ENCODE data around the gene FMN2. TPM values are rescaled to one million over a fixed set of nuclear protein-coding genes. Genes with fewer than 3 reads are reported as not detected.

FMN2 gene
- total RNA-seq, 1 experiment from 2014 or later, result 0.59 TPM

DNA sequence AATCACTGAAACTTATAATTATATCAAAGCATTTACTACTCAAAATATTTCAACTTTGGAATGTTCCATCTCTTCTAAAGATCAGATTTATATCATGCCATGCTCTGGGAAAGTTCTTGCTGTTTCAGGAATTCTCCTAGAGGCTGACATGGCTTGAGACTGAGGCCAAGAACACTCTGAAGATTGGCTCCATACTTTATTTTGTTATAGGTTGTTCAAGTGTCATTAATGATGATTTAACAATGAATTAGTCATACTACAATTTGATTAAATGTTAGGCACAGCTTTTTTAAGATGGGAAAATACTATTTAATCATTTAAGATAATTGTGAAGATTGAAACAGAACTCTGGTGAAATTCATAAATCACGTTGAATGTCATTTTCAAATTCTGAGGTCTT lies 264.9 kb downstream of the FMN2 start:
- WGBS (ENCODE audit: extremely low coverage, insufficient read length, low lambda C conversion rate), result no CpG with 5 or more reads among the region's 1 CpG

More for the DNA sequence above, 264.9 kb downstream of the FMN2 start:
- Mint-ChIP-seq H3K4me1 (peaks cover 5 to 6% of the 10 kb centered on the region in 2 experiments), H3K27me3 (ENCODE audit: low read depth) (peaks cover 1% of the 10 kb centered on the region; the same call in 1 of the 2 replicates), H3K36me3 (ENCODE audit: insufficient read depth in 1 of 3, low read depth in 3 of 3) (no peaks in the 10 kb centered on the region), H3K9me3 (no peaks in the 10 kb centered on the region), H3K4me3 (no peak overlapping the region), H3K27ac (no peak overlapping the region)
- H3K4ac ChIP-seq (ENCODE audit: low read depth, low read length), result no peak overlapping the region
- no peak overlapping the region for H2BK12ac ChIP-seq (ENCODE audit: insufficient read length, low read depth, low read length)
- H2BK15ac ChIP-seq (ENCODE audit: low read depth, low read length), result no peak overlapping the region
- H2AFZ ChIP-seq (ENCODE audit: low read length), result no peak overlapping the region
- no peaks in the 10 kb centered on the region for H3K27me3 ChIP-seq (ENCODE audit: insufficient read depth, low read length)
- no peak overlapping the region for H4K8ac ChIP-seq (replicated peaks; ENCODE audit: insufficient read length, low read depth, low read length)
- no peak overlapping the region for H3K14ac ChIP-seq (ENCODE audit: insufficient read depth, low read length)
- no peak overlapping the region for H3K27ac ChIP-seq (ENCODE audit: insufficient read length, low read depth, low read length)
- H2BK120ac ChIP-seq (ENCODE audit: low read depth, low read length, poor library complexity, severe bottlenecking), result no peak overlapping the region
- no peak overlapping the region for H3K4me2 ChIP-seq (ENCODE audit: insufficient read depth, insufficient read length, low read length)
- no peak overlapping the region for H2AK5ac ChIP-seq (ENCODE audit: insufficient read length, low read length)
- H3K56ac ChIP-seq (ENCODE audit: insufficient read length, low read depth, low read length), result no peak overlapping the region
- TF ChIP-seq, protein P1, sequence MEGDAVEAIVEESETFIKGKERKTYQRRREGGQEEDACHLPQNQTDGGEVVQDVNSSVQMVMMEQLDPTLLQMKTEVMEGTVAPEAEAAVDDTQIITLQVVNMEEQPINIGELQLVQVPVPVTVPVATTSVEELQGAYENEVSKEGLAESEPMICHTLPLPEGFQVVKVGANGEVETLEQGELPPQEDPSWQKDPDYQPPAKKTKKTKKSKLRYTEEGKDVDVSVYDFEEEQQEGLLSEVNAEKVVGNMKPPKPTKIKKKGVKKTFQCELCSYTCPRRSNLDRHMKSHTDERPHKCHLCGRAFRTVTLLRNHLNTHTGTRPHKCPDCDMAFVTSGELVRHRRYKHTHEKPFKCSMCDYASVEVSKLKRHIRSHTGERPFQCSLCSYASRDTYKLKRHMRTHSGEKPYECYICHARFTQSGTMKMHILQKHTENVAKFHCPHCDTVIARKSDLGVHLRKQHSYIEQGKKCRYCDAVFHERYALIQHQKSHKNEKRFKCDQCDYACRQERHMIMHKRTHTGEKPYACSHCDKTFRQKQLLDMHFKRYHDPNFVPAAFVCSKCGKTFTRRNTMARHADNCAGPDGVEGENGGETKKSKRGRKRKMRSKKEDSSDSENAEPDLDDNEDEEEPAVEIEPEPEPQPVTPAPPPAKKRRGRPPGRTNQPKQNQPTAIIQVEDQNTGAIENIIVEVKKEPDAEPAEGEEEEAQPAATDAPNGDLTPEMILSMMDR (conservative IDR thresholded peaks at IDR 0.05), result no peak
- no peak overlapping the region for H2BK5ac ChIP-seq (ENCODE audit: insufficient read length, low read length)
- no peaks in the 10 kb centered on the region for H3K79me1 ChIP-seq (ENCODE audit: insufficient read depth, low read depth, low read length, poor library complexity, severe bottlenecking)
- DNase-seq, result no peak
- no peak overlapping the region for H3K18ac ChIP-seq (ENCODE audit: insufficient read length, low read depth, low read length)
- H3K23ac ChIP-seq (ENCODE audit: insufficient read length, low read depth, low read length), result no peak overlapping the region
- no peaks in the 10 kb centered on the region for H4K20me1 ChIP-seq (ENCODE audit: control insufficient read depth, insufficient read depth, insufficient read length)
- no peak overlapping the region for H4K91ac ChIP-seq (ENCODE audit: insufficient read length, low read depth, low read length)
- no peaks in the 10 kb centered on the region for H3K79me2 ChIP-seq (ENCODE audit: insufficient read depth, low read length)
- no peaks in the 10 kb centered on the region for H3K9me3 ChIP-seq (ENCODE audit: control insufficient read depth, low read depth, low read length)
- no peak overlapping the region for H3T11ph ChIP-seq (ENCODE audit: low read length)
- H2BK20ac ChIP-seq (ENCODE audit: low read depth, low read length, poor library complexity, severe bottlenecking), result no peak overlapping the region
- H3K23me2 ChIP-seq (ENCODE audit: insufficient read length, low read depth, low read length, poor library complexity, severe bottlenecking), result no peaks in the 10 kb centered on the region
- H4K5ac ChIP-seq (ENCODE audit: insufficient read length, low read depth, low read length), result no peak overlapping the region
- H3K9ac ChIP-seq (ENCODE audit: extremely low read depth, insufficient read length, low read length), result no peak overlapping the region
- H3K4me1 ChIP-seq (ENCODE audit: insufficient read depth, low read length), result no peaks in the 10 kb centered on the region; the same call in 1 of the 2 replicates
